ENCODE results near the gene DNAL1. TPM values are rescaled to one million over a fixed set of nuclear protein-coding genes. Genes with fewer than 3 reads are reported as not detected.

DNAL1 gene
- total RNA-seq, 5 donors from 2014 or later (not counting 1 experiment from before 2014, with no cell fraction given), result 5.5 to 7.2 (median 6.2) TPM

- Histone ChIP-seq H3K4me3 (ENCODE audit: control insufficient read depth in 1 of 2, extremely low read depth in 1 of 2, low read length in 1 of 2) (no peak overlapping the region), H3K27me3 (replicated peaks in 1 of 2; ENCODE audit: control insufficient read depth in 2 of 2, extremely low read depth in 1 of 2, insufficient read depth in 2 of 2, low read length in 1 of 2) (no peaks in the 10 kb centered on the region), H3K27ac (ENCODE audit: low read length) (no peak overlapping the region), H3K36me3 (ENCODE audit: control insufficient read depth in 2 of 2, extremely low read depth in 1 of 2, insufficient read depth in 1 of 2, low read length in 1 of 2) (peaks cover 0 to 2% of the 10 kb centered on the region in 2 donors), H3K9me3 (no peaks in the 10 kb centered on the region), H3K4me1 (ENCODE audit: control insufficient read depth in 1 of 2, extremely low read depth in 1 of 2, insufficient read depth in 2 of 2, low read length in 2 of 2) (no peaks in the 10 kb centered on the region)
- Mint-ChIP-seq H3K4me3 (no peak overlapping the region), H3K9me3 (no peaks in the 10 kb centered on the region), H3K27me3 (no peaks in the 10 kb centered on the region), H3K4me1 (no peaks in the 10 kb centered on the region), H3K27ac (no peak overlapping the region), H3K36me3 (peaks cover 24% of the 10 kb centered on the region)
- CTCF ChIA-PET, result no interaction called here
- WGBS (ENCODE audit: insufficient coverage), result 100% methylated on average over 1 of the region's 2 CpGs
- POLR2A ChIA-PET, result no interaction called here
- ATAC-seq (replicated peaks in 1 of 4), result no peak
- no peak for DNase-seq
These were observed 20.3 kb downstream of the DNAL1 start for GRCh38 chr14:73665130-73665529.

GRCh38 chr14:73666583-73666982, 21.8 kb downstream of the DNAL1 start:
- Histone ChIP-seq H3K27ac (ENCODE audit: low read length) (no peak overlapping the region), H3K4me1 (ENCODE audit: control insufficient read depth in 1 of 2, extremely low read depth in 1 of 2, insufficient read depth in 2 of 2, low read length in 2 of 2) (no peaks in the 10 kb centered on the region), H3K36me3 (ENCODE audit: control insufficient read depth in 2 of 2, extremely low read depth in 1 of 2, insufficient read depth in 1 of 2, low read length in 1 of 2) (no peaks in the 10 kb centered on the region), H3K27me3 (replicated peaks in 1 of 2; ENCODE audit: control insufficient read depth in 2 of 2, extremely low read depth in 1 of 2, insufficient read depth in 2 of 2, low read length in 1 of 2) (no peaks in the 10 kb centered on the region), H3K9me3 (no peaks in the 10 kb centered on the region), H3K4me3 (ENCODE audit: control insufficient read depth in 1 of 2, extremely low read depth in 1 of 2, low read length in 1 of 2) (no peak overlapping the region)
- WGBS (ENCODE audit: insufficient coverage), result 100% methylated on average over 3 of the region's 5 CpGs
- ATAC-seq (replicated peaks in 1 of 4) (no peak), DNase-seq (no peak)
- Mint-ChIP-seq H3K27me3 (no peaks in the 10 kb centered on the region), H3K9me3 (no peaks in the 10 kb centered on the region), H3K4me1 (no peaks in the 10 kb centered on the region), H3K27ac (no peak overlapping the region), H3K36me3 (peaks cover 19% of the 10 kb centered on the region), H3K4me3 (no peak overlapping the region)
- ChIA-PET POLR2A (no interaction called here), CTCF (no interaction called here)

GRCh38 chr14:73667854-73668253, 23.1 kb downstream of the DNAL1 start:
- Histone ChIP-seq H3K36me3 (ENCODE audit: control insufficient read depth in 2 of 2, extremely low read depth in 1 of 2, insufficient read depth in 1 of 2, low read length in 1 of 2) (no peaks in the 10 kb centered on the region), H3K27me3 (replicated peaks in 1 of 2; ENCODE audit: control insufficient read depth in 2 of 2, extremely low read depth in 1 of 2, insufficient read depth in 2 of 2, low read length in 1 of 2) (no peaks in the 10 kb centered on the region), H3K4me1 (ENCODE audit: control insufficient read depth in 1 of 2, extremely low read depth in 1 of 2, insufficient read depth in 2 of 2, low read length in 2 of 2) (no peaks in the 10 kb centered on the region), H3K9me3 (no peaks in the 10 kb centered on the region), H3K27ac (ENCODE audit: low read length) (no peak overlapping the region), H3K4me3 (ENCODE audit: control insufficient read depth in 1 of 2, extremely low read depth in 1 of 2, low read length in 1 of 2) (no peak overlapping the region)
- Mint-ChIP-seq H3K27ac (no peak overlapping the region), H3K4me1 (no peaks in the 10 kb centered on the region), H3K27me3 (no peaks in the 10 kb centered on the region), H3K4me3 (no peak overlapping the region), H3K36me3 (peaks cover 12% of the 10 kb centered on the region), H3K9me3 (no peaks in the 10 kb centered on the region)
- POLR2A ChIA-PET, result interaction anchor here (0.6 to 0.8 kb wide), 2 partner anchors 20 to 261 kb away, joined by 3 read pairs; no protein-coding TSS in a partner anchor
- WGBS (ENCODE audit: insufficient coverage), result 96% methylated on average over 3 of the region's 3 CpGs
- no peak for ATAC-seq (replicated peaks in 1 of 4)
- CTCF ChIA-PET, result no interaction called here
- no peak for DNase-seq

- no peaks in the 10 kb centered on the region for H3K4me1 ChIP-seq (ENCODE audit: control insufficient read depth in 1 of 2, extremely low read depth in 1 of 2, insufficient read depth in 2 of 2, low read length in 2 of 2)
- no peaks in the 10 kb centered on the region for H3K4me1 Mint-ChIP-seq
- ATAC-seq (replicated peaks in 1 of 4), result no peak
- no peaks in the 10 kb centered on the region for H3K9me3 Mint-ChIP-seq
- no peak overlapping the region for H3K27ac ChIP-seq (ENCODE audit: low read length)
- no peak overlapping the region for H3K4me3 Mint-ChIP-seq
- WGBS (ENCODE audit: insufficient coverage), result no CpG with 5 or more reads among the region's 3 CpGs
- no peak for DNase-seq
- H3K9me3 ChIP-seq, result no peaks in the 10 kb centered on the region
- POLR2A ChIA-PET, result no interaction called here
- H3K27ac Mint-ChIP-seq, result no peak overlapping the region
- no peaks in the 10 kb centered on the region for H3K36me3 ChIP-seq (ENCODE audit: control insufficient read depth in 2 of 2, extremely low read depth in 1 of 2, insufficient read depth in 1 of 2, low read length in 1 of 2)
- peaks cover 6% of the 10 kb centered on the region for H3K36me3 Mint-ChIP-seq
- H3K27me3 ChIP-seq (replicated peaks in 1 of 2; ENCODE audit: control insufficient read depth in 2 of 2, extremely low read depth in 1 of 2, insufficient read depth in 2 of 2, low read length in 1 of 2), result no peaks in the 10 kb centered on the region
- CTCF ChIA-PET, result no interaction called here
- H3K4me3 ChIP-seq (ENCODE audit: control insufficient read depth in 1 of 2, extremely low read depth in 1 of 2, low read length in 1 of 2), result no peak overlapping the region
- no peaks in the 10 kb centered on the region for H3K27me3 Mint-ChIP-seq
These were observed 30.2 kb downstream of the DNAL1 start for GRCh38 chr14:73674986-73675385.

GRCh38 chr14:73678698-73679097, 33.9 kb downstream of the DNAL1 start:
- CTCF ChIA-PET, result interaction anchor here (0.5 to 0.7 kb wide), 3 partner anchors 50 to 109 kb away, joined by 3 to 5 read pairs (median 4); no protein-coding TSS in a partner anchor
- no peak overlapping the region for H3K27ac Mint-ChIP-seq
- no peaks in the 10 kb centered on the region for H3K4me1 Mint-ChIP-seq
- H3K27me3 Mint-ChIP-seq, result no peaks in the 10 kb centered on the region
- H3K4me3 ChIP-seq (ENCODE audit: control insufficient read depth in 1 of 2, extremely low read depth in 1 of 2, low read length in 1 of 2), result no peak overlapping the region
- no peaks in the 10 kb centered on the region for H3K4me1 ChIP-seq (ENCODE audit: control insufficient read depth in 1 of 2, extremely low read depth in 1 of 2, insufficient read depth in 2 of 2, low read length in 2 of 2)
- H3K36me3 ChIP-seq (ENCODE audit: control insufficient read depth in 2 of 2, extremely low read depth in 1 of 2, insufficient read depth in 1 of 2, low read length in 1 of 2), result no peaks in the 10 kb centered on the region
- DNase-seq (no peak), ATAC-seq (replicated peaks in 1 of 4) (no peak)
- no peaks in the 10 kb centered on the region for H3K9me3 Mint-ChIP-seq
- POLR2A ChIA-PET, result interaction anchor here (0.5 to 0.7 kb wide), 3 partner anchors 11 to 89 kb away, joined by 3 to 5 read pairs (median 4); partner anchors contain the start of gene PNMA1 (in 1 of the 2)
- H3K36me3 Mint-ChIP-seq, result peaks cover 5% of the 10 kb centered on the region
- H3K4me3 Mint-ChIP-seq, result no peak overlapping the region
- WGBS (ENCODE audit: insufficient coverage), result no CpG with 5 or more reads among the region's 4 CpGs
- no peaks in the 10 kb centered on the region for H3K27me3 ChIP-seq (replicated peaks in 1 of 2; ENCODE audit: control insufficient read depth in 2 of 2, extremely low read depth in 1 of 2, insufficient read depth in 2 of 2, low read length in 1 of 2)
- no peaks in the 10 kb centered on the region for H3K9me3 ChIP-seq
- no peak overlapping the region for H3K27ac ChIP-seq (ENCODE audit: low read length)

GRCh38 chr14:73680821-73681220, 36.0 kb downstream of the DNAL1 start:
- Histone ChIP-seq H3K27me3 (replicated peaks in 1 of 2; ENCODE audit: control insufficient read depth in 2 of 2, extremely low read depth in 1 of 2, insufficient read depth in 2 of 2, low read length in 1 of 2) (no peaks in the 10 kb centered on the region), H3K27ac (ENCODE audit: low read length) (no peak overlapping the region), H3K4me1 (ENCODE audit: control insufficient read depth in 1 of 2, extremely low read depth in 1 of 2, insufficient read depth in 2 of 2, low read length in 2 of 2) (no peaks in the 10 kb centered on the region), H3K36me3 (ENCODE audit: control insufficient read depth in 2 of 2, extremely low read depth in 1 of 2, insufficient read depth in 1 of 2, low read length in 1 of 2) (no peaks in the 10 kb centered on the region), H3K4me3 (ENCODE audit: control insufficient read depth in 1 of 2, extremely low read depth in 1 of 2, low read length in 1 of 2) (no peak overlapping the region), H3K9me3 (no peaks in the 10 kb centered on the region)
- ATAC-seq (replicated peaks in 1 of 4) (no peak), DNase-seq (no peak)
- peaks cover 7% of the 10 kb centered on the region for H3K36me3 Mint-ChIP-seq
- no peak overlapping the region for H3K27ac Mint-ChIP-seq
- no peaks in the 10 kb centered on the region for H3K4me1 Mint-ChIP-seq
- no peaks in the 10 kb centered on the region for H3K27me3 Mint-ChIP-seq
- ChIA-PET CTCF (no interaction called here), POLR2A (no interaction called here)
- no peaks in the 10 kb centered on the region for H3K9me3 Mint-ChIP-seq
- WGBS (ENCODE audit: insufficient coverage), result 90% methylated on average over 3 of the region's 5 CpGs
- no peak overlapping the region for H3K4me3 Mint-ChIP-seq

GRCh38 chr14:73684627-73685026, 39.8 kb downstream of the DNAL1 start:
- no peak for DNase-seq
- no peaks in the 10 kb centered on the region for H3K9me3 ChIP-seq
- no peak overlapping the region for H3K4me3 ChIP-seq (ENCODE audit: control insufficient read depth in 1 of 2, extremely low read depth in 1 of 2, low read length in 1 of 2)
- Mint-ChIP-seq H3K4me3 (no peak overlapping the region), H3K4me1 (no peaks in the 10 kb centered on the region), H3K9me3 (no peaks in the 10 kb centered on the region), H3K27ac (no peak overlapping the region), H3K27me3 (no peaks in the 10 kb centered on the region), H3K36me3 (peaks cover 7% of the 10 kb centered on the region)
- POLR2A ChIA-PET, result interaction anchor here in 1 of 2 donors (0.6 kb wide), 1 partner anchor 10 kb away, joined by 10 read pairs; no protein-coding TSS in a partner anchor
- no peaks in the 10 kb centered on the region for H3K36me3 ChIP-seq (ENCODE audit: control insufficient read depth in 2 of 2, extremely low read depth in 1 of 2, insufficient read depth in 1 of 2, low read length in 1 of 2)
- H3K4me1 ChIP-seq (ENCODE audit: control insufficient read depth in 1 of 2, extremely low read depth in 1 of 2, insufficient read depth in 2 of 2, low read length in 2 of 2), result no peaks in the 10 kb centered on the region
- ATAC-seq (replicated peaks in 1 of 4), result no peak
- no peaks in the 10 kb centered on the region for H3K27me3 ChIP-seq (replicated peaks in 1 of 2; ENCODE audit: control insufficient read depth in 2 of 2, extremely low read depth in 1 of 2, insufficient read depth in 2 of 2, low read length in 1 of 2)
- CTCF ChIA-PET, result interaction anchor here in 1 of 2 donors (0.6 kb wide), 1 partner anchor 1184 kb away, joined by 4 read pairs; no protein-coding TSS in a partner anchor
- 100% methylated on average over 2 of the region's 5 CpGs for WGBS (ENCODE audit: insufficient coverage)
- H3K27ac ChIP-seq (ENCODE audit: low read length), result no peak overlapping the region

All from T-cell (primary cell).